Activated T-helper 1 cell treated with anti-CD3 and anti-CD28 coated beads, Interleukin-12 subunit alpha, Interleukin-12 subunit beta, Interleukin-2, Interleukin-4 antibody, amounts not matched to agents 30 ng/mL and 10 ng/mL and 1 ng/mL, durations not matched to agents 14 hours and 24 hours and 36 hours (primary cell): ENCODE measurements around the gene DHRS2. TPM values are rescaled to one million over a fixed set of nuclear protein-coding genes. Genes with fewer than 3 reads are reported as not detected.

ENCODE experiments used
- DNase-seq: peaks from one replicate; pipeline ENCODE4 v3.0.0; 2021; ENCODE audit warnings: low spot score
- H3K27ac Mint-ChIP-seq: one replicate; pipeline ENCODE4 v1.8.0; 2021; ENCODE audit warnings: mild to moderate bottlenecking, mixed read lengths
- H3K27me3 Mint-ChIP-seq: one replicate; pipeline ENCODE4 v1.8.0; 2022; ENCODE audit warnings: mild to moderate bottlenecking, moderate library complexity, mixed read lengths; ENCODE audit not compliant: insufficient read depth
- H3K36me3 Mint-ChIP-seq: one replicate; pipeline ENCODE4 v1.8.0; 2021; ENCODE audit warnings: low read depth, mixed read lengths
- H3K4me1 Mint-ChIP-seq: one replicate; pipeline ENCODE4 v1.8.0; 2021; ENCODE audit warnings: low read depth, mixed read lengths
- H3K4me3 Mint-ChIP-seq: one replicate; pipeline ENCODE4 v1.8.0; 2021; ENCODE audit warnings: mild to moderate bottlenecking, moderate library complexity, mixed read lengths
- H3K9me3 Mint-ChIP-seq: one replicate; pipeline ENCODE4 v1.8.0; 2021; ENCODE audit warnings: mixed read lengths
- intact Hi-C: fragments of 100-400 bp; cut with micrococcal nuclease; formaldehyde crosslinking; loops from one replicate; pipeline ENCODE4 v1.15.1; 2024
- total RNA-seq: library from RNA; stranded (reverse); gene quantifications from 2 replicates; pipeline ENCODE4 v1.2.3, GENCODE V29; 2022

The DHRS2 gene
- total RNA-seq, 1 donor from 2014 or later = 1.6 TPM

GRCh38 chr14:23617539-23617938 lies 18.6 kb upstream of the DHRS2 start:
- Mint-ChIP-seq H3K27ac (no peak overlapping the region), H3K36me3 (no peaks in the 10 kb centered on the region), H3K27me3 (peaks cover 9% of the 10 kb centered on the region), H3K4me1 (peaks cover 4% of the 10 kb centered on the region), H3K4me3 (no peak overlapping the region), H3K9me3 (no peaks in the 10 kb centered on the region)
- intact Hi-C loops = no loop called here
- DNase-seq = no peak

- Mint-ChIP-seq H3K4me3 (no peak overlapping the region), H3K27ac (no peak overlapping the region), H3K36me3 (no peaks in the 10 kb centered on the region), H3K9me3 (no peaks in the 10 kb centered on the region), H3K4me1 (peaks cover 4% of the 10 kb centered on the region), H3K27me3 (peaks cover 9% of the 10 kb centered on the region)
- no peak for DNase-seq
- intact Hi-C loops = no loop called here
Observed at GRCh38 chr14:23618415-23618988, 17.7 kb upstream of the DHRS2 start.

GRCh38 chr14:23620177-23620702 lies 15.9 kb upstream of the DHRS2 start:
- Mint-ChIP-seq H3K27me3 (peaks cover 9% of the 10 kb centered on the region), H3K27ac (no peak overlapping the region), H3K4me1 (peaks cover 4% of the 10 kb centered on the region), H3K36me3 (no peaks in the 10 kb centered on the region), H3K4me3 (no peak overlapping the region), H3K9me3 (peaks cover 11% of the 10 kb centered on the region)
- no peak for DNase-seq
- intact Hi-C loops = no loop called here

- intact Hi-C loops = no loop called here
Observed at GRCh38 chr14:23621204-23621931, 14.8 kb upstream of the DHRS2 start.

GRCh38 chr14:23621932-23622730 lies 14.0 kb upstream of the DHRS2 start:
- H3K27ac Mint-ChIP-seq = no peak overlapping the region
- intact Hi-C loops = no loop called here

More at GRCh38 chr14:23621204-23621931, 14.8 kb upstream of the DHRS2 start:
- Mint-ChIP-seq H3K36me3 (no peaks in the 10 kb centered on the region), H3K27ac (no peak overlapping the region), H3K27me3 (peaks cover 9% of the 10 kb centered on the region), H3K4me1 (peaks cover 4% of the 10 kb centered on the region), H3K4me3 (no peak overlapping the region), H3K9me3 (peaks cover 14% of the 10 kb centered on the region)
- no peak for DNase-seq

GRCh38 chr14:23622990-23623389 lies 13.2 kb upstream of the DHRS2 start:
- Mint-ChIP-seq H3K4me3 (no peak overlapping the region), H3K27ac (no peak overlapping the region), H3K36me3 (no peaks in the 10 kb centered on the region), H3K4me1 (peaks cover 4% of the 10 kb centered on the region), H3K27me3 (peaks cover 9% of the 10 kb centered on the region), H3K9me3 (peaks cover 14% of the 10 kb centered on the region)
- intact Hi-C loops = no loop called here
- no peak for DNase-seq

More at GRCh38 chr14:23621932-23622730, 14.0 kb upstream of the DHRS2 start:
- no peak overlapping the region for H3K4me3 Mint-ChIP-seq
- H3K27me3 Mint-ChIP-seq = peaks cover 9% of the 10 kb centered on the region
- no peak for DNase-seq
- H3K4me1 Mint-ChIP-seq = peaks cover 4% of the 10 kb centered on the region
- H3K9me3 Mint-ChIP-seq = peaks cover 14% of the 10 kb centered on the region
- H3K36me3 Mint-ChIP-seq = no peaks in the 10 kb centered on the region

GRCh38 chr14:23623962-23624361 lies 12.2 kb upstream of the DHRS2 start:
- intact Hi-C loops = no loop called here
- Mint-ChIP-seq H3K9me3 (peaks cover 14% of the 10 kb centered on the region), H3K36me3 (no peaks in the 10 kb centered on the region)

GRCh38 chr14:23624830-23625404 lies 11.2 kb upstream of the DHRS2 start:
- Mint-ChIP-seq H3K4me3 (no peak overlapping the region), H3K27me3 (no peaks in the 10 kb centered on the region), H3K4me1 (peaks cover 3% of the 10 kb centered on the region), H3K36me3 (no peaks in the 10 kb centered on the region), H3K9me3 (peaks cover 14% of the 10 kb centered on the region), H3K27ac (no peak overlapping the region)
- DNase-seq = no peak
- intact Hi-C loops = no loop called here

More at GRCh38 chr14:23623962-23624361, 12.2 kb upstream of the DHRS2 start:
- DNase-seq = no peak
- H3K27ac Mint-ChIP-seq = no peak overlapping the region
- peaks cover 3% of the 10 kb centered on the region for H3K27me3 Mint-ChIP-seq
- H3K4me1 Mint-ChIP-seq = no peaks in the 10 kb centered on the region
- H3K4me3 Mint-ChIP-seq = no peak overlapping the region

GRCh38 chr14:23626946-23627345 lies 9.2 kb upstream of the DHRS2 start:
- intact Hi-C loops = no loop called here

GRCh38 chr14:23627961-23628360 lies 8.2 kb upstream of the DHRS2 start:
- no peak overlapping the region for H3K4me3 Mint-ChIP-seq
- no peak for DNase-seq
- peaks cover 16% of the 10 kb centered on the region for H3K4me1 Mint-ChIP-seq
- H3K27me3 Mint-ChIP-seq = peaks cover 2% of the 10 kb centered on the region
- no peak overlapping the region for H3K27ac Mint-ChIP-seq
- no peaks in the 10 kb centered on the region for H3K36me3 Mint-ChIP-seq
- peaks cover 14% of the 10 kb centered on the region for H3K9me3 Mint-ChIP-seq
- intact Hi-C loops = no loop called here

More at GRCh38 chr14:23626946-23627345, 9.2 kb upstream of the DHRS2 start:
- Mint-ChIP-seq H3K4me3 (no peak overlapping the region), H3K9me3 (peaks cover 14% of the 10 kb centered on the region), H3K27ac (no peak overlapping the region), H3K36me3 (no peaks in the 10 kb centered on the region), H3K4me1 (peaks cover 11% of the 10 kb centered on the region), H3K27me3 (peaks cover 2% of the 10 kb centered on the region)
- no peak for DNase-seq

GRCh38 chr14:23629204-23629603 lies 7.0 kb upstream of the DHRS2 start:
- no peak for DNase-seq
- peaks cover 2% of the 10 kb centered on the region for H3K27me3 Mint-ChIP-seq

GRCh38 chr14:23629832-23630396 lies 6.2 kb upstream of the DHRS2 start:
- intact Hi-C loops = no loop called here
- Mint-ChIP-seq H3K27ac (no peak overlapping the region), H3K9me3 (peaks cover 6% of the 10 kb centered on the region), H3K4me1 (peaks cover 16% of the 10 kb centered on the region), H3K36me3 (no peaks in the 10 kb centered on the region), H3K4me3 (no peak overlapping the region), H3K27me3 (peaks cover 2% of the 10 kb centered on the region)
- DNase-seq = no peak

More at GRCh38 chr14:23629204-23629603, 7.0 kb upstream of the DHRS2 start:
- Mint-ChIP-seq H3K9me3 (peaks cover 14% of the 10 kb centered on the region), H3K36me3 (no peaks in the 10 kb centered on the region), H3K4me3 (no peak overlapping the region), H3K27ac (no peak overlapping the region), H3K4me1 (peaks cover 16% of the 10 kb centered on the region)
- intact Hi-C loops = no loop called here
